ENCODE measurements around the gene KCNMB2.

- no peak for TF ChIP-seq YY1 (IDR thresholded peaks at IDR 0.05; ENCODE audit: insufficient read depth, insufficient read length)
- TF ChIP-seq SUZ12 (IDR thresholded peaks at IDR 0.05; ENCODE audit: extremely low read depth, insufficient read depth, insufficient read length) = no peak
Observed at GRCh38 chr3:178496911-178497310, 39.3 kb upstream of the KCNMB2 start.

All from NT2/D1 (cell line).